ENCODE measurements around the gene SIK3.
A peak's percentile ranks its signal among the peaks of the same experiment; 100 is the strongest.
"Not testable (repeated sequence)": the region's sequence is repeated elsewhere in the genome, so short reads cannot be mapped to it uniquely, and the experiment has no call there.

The SIK3 gene

GRCh38 chr11:116855413-116855812 is 242.8 kb downstream of the SIK3 start:
- peak; percentile 40 for DNase-seq

DNA sequence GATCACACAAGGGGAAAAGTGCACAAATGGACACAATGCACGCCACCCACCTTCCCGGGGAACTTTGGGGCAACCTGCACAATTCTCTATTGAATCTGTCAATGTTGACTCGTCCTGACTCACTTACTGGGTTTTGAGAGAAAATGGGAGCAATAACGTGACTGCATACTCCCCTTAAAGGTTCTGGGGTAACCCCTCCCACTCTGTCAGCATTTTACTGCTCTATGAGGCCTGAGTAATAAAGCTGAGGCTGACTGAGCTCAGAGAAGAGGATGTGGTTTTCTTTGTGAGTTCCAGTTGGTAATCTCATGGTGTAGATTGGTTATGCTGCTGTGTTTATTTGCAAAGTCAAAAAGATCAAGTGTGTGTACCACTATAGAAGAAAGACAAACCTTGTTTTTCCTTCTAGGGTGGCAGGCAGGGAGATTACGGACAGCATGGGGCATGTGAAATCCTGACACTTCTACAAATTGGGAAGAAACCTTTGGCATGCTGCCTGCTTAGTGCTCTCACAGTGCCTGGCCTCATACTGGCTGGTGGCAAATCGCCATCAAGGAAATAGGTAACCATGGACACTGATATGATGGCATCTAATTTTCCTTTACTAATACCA is 244.7 kb downstream of the SIK3 start:
- DNase-seq, result peak; percentile 75

GRCh38 chr11:116852261-116853031 is 245.8 kb downstream of the SIK3 start:
- DNase-seq, result no peak

GRCh38 chr11:116851626-116852025 is 246.6 kb downstream of the SIK3 start:
- DNase-seq, result peak; percentile 68

DNA sequence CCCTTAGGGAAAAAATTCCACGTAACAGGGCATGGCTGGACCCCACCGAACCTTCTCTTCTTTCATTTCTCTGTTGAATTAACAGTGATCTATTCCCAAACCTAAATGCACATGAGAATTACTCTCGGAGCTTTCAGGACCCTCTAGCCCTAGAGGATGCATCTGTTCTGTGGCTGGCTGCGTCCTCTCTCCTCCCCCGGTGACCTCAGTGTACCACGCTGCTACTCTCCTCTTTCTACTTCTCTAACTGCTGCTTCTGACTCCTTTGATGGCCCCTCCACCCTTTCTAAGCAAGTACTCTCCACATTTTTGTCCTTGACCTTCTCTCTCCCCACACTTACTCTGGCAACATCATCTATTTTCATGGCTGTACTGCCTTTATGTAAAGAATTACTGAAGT is 248.7 kb downstream of the SIK3 start:
- DNase-seq, result no peak

- no peak for DNase-seq
These were observed 249.2 kb downstream of the SIK3 start for GRCh38 chr11:116849060-116849459.

- DNase-seq, result no peak
These were observed 250.6 kb downstream of the SIK3 start for GRCh38 chr11:116847612-116848011.

DNA sequence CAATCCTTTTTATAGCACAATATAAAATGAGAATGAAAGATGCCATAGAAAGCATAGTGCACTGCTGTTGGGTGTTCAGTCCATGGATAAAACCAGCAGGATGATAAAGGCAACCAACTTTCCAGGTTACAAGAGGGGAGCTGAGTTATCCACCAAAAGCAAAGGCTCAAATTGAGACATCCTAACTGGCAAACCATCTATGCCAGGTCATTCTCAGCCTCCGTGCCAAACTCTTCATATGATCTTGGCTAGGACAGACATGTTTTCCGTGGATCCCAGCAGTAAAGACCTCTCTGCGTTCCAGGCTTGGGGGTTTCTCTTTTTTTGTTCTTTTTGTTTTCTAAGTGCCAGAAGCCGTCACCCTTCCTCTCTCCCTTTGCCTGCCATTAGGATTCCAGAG is 253.5 kb downstream of the SIK3 start:
- no peak for DNase-seq

- no peak for DNase-seq
These were observed 254.6 kb downstream of the SIK3 start for GRCh38 chr11:116843661-116844060.

- no peak for DNase-seq
These were observed 255.3 kb downstream of the SIK3 start for GRCh38 chr11:116842909-116843308.

DNA sequence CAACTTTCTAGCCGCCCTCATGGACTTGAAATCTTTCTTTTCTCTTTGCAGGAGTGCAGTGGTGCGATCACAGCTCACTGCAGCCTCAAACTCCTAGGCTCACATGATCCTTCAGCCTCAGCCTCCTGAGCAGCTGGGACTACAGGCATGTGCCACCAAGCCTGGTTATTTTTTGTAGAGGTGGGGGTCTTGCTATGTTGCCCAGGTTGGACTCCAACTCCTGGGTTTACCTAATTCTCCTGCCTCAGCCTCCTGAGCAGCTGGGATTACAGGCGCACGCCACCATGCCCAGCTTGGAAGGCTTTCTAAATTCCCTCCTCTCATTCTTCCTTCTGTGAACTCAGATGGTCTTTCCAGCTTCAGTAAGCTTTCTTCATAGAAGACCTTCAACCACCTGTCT is 256.1 kb downstream of the SIK3 start:
- no peak for DNase-seq

DNA sequence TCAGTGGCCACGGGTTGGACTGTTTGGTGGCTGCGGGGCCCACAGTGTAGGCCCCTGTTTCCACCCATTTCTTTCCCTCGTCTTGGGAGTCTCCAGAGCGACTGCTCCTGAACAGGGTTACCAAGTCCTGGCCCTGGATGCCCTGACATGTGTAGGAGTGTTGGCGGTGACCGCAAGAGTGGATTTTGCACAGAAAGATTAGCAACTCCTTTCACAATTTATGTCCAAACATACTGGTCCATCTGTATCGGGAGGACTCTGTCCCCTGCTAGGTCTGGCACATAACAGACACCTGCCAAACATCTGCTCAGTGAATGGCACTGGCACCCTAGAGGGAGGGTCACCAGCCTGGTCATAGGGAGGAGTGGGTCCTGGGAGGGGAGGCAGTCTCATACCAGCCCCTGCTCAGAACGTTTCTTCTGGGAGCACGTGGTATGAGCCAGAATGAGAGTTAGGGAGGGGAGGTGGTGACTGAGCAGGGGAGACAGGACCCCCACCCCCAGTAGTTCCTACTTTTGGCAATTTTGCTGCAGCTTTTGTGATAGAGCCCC is 257.4 kb downstream of the SIK3 start:
- DNase-seq, result no peak

DNA sequence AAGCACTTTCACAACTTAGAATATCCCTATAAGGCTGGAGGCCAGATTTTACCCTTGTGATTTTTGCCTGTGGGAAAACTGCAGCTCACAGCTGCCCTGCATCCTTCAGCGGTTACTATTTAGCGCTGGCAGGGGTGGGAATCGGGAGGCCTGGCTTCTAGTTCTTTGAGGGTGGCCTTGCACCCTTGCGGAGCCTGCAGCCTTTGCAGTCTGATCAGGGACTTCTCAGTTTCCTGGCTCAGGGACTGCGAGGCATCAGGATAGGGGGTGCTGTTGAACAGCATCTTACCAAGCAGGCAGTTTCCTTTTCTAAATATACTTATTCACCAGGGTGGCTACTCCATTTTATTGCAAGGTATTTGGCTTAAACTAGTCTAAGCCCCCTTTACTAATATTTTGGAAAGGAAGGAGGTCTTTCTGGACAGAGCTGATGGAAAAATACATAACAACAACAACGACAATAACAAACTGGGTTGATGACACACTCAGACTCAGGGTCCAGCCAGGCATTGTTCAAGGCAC is 257.9 kb downstream of the SIK3 start:
- DNase-seq, result peak; percentile 30

- DNase-seq, result no peak
These were observed 259.7 kb downstream of the SIK3 start for GRCh38 chr11:116838321-116839084.

- DNase-seq, result no peak
These were observed 260.8 kb downstream of the SIK3 start, which contains the start of gene APOA1 for GRCh38 chr11:116837231-116838091. APOA1 (minus strand) TSS chr11:116837622; CDS start chr11:116837387, 235 bp downstream.

- no peak for DNase-seq
These were observed 261.6 kb downstream of the SIK3 start for GRCh38 chr11:116836632-116836991.

DNA sequence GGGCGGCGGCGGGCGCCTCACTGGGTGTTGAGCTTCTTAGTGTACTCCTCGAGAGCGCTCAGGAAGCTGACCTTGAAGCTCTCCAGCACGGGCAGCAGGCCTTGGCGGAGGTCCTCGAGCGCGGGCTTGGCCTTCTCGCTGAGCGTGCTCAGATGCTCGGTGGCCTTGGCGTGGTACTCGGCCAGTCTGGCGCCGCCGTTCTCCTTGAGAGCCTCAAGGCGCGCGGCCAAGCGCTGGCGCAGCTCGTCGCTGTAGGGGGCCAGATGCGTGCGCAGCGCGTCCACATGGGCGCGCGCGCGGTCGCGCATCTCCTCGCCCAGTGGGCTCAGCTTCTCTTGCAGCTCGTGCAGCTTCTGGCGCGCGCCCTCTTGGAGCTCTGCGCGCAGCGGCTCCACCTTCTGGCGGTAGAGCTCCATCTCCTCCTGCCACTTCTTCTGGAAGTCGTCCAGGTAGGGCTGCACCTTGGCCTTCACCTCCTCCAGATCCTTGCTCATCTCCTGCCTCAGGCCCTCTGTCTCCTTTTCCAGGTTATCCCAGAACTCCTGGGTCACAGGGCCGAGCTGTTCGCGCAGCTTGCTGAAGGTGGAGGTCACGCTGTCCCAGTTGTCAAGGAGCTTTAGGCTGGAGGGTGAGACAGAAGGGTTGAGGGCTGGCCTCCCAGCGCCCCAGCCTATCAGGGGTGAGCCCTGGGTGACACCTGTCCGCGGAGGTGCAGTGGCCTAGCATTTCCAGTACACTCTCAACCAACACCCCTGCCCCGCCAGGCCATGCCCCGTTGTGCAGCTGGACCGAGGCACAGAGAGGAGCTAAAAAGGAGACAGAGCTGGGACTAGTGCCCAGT is 262.2 kb downstream of the SIK3 start:
- DNase-seq, result peak; percentile 86

GRCh38 chr11:116835042-116835772 is 263.0 kb downstream of the SIK3 start:
- DNase-seq, result no peak

- DNase-seq, result not testable (repeated sequence)
These were observed 263.6 kb downstream of the SIK3 start for GRCh38 chr11:116834535-116835041.

DNA sequence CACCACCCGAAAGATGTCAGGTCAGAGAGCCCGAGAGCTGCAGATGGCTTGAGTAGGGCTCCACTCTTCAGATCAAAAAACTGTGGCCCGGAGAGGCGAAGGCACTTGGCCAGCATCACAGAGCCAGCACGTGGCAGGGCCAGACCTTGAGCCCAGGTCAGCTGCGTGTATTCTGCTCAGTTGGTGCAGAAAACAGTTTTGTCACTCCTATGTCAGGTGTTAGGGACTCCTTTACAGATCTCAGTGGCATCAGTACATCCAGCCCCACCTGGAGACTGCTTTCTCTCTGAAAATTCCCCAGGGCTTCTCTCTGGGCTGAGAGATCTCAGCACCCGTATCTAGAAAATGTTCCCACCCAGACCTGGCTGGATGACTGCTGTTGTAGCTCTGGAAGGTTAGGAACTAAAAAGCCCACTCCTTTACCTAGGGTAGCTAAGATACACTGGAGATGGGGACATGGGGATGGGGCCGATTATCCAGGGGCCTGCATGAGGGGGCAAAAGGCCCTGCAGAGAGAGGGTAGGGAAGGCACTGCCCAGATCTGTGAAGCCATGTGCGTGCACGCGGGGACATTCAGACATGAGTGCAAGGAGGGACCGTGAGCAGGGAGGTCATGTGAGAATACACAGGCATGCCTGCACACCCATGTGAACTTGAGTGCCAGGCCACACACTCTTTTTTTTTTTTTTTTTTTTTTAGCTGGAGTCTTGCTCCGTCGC is 264.3 kb downstream of the SIK3 start:
- no peak for DNase-seq
